HG02678 (cell line): ENCODE data around the gene M1AP.

ENCODE experiments used
- ATAC-seq: cut with Tn5 transposase; IDR thresholded peaks from one replicate; pipeline ENCODE4 v1.9.1; 2021; ENCODE audit warnings: mild to moderate bottlenecking, moderate library complexity; ENCODE audit not compliant: unreplicated experiment

Gene M1AP

DNA sequence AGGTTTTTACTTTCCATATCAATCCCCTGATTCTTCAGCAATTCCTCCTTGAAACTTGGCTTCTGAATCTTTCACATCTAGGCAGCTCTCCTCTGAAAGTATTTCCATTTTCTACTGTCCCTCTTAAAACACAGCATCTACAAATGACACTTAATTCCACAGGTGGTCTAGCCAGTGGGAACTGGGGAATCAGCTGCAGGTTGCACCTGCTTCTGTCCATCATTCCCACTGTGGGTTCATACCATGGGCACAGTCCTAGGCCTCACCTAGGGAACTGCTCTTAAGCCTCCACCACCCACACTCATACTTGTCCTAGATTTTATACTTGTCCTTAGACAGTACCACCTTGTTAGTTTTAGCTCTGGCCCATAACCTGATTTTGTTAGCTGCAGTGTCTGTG is 96.6 kb downstream of the M1AP start:
- ATAC-seq = no peak

DNA sequence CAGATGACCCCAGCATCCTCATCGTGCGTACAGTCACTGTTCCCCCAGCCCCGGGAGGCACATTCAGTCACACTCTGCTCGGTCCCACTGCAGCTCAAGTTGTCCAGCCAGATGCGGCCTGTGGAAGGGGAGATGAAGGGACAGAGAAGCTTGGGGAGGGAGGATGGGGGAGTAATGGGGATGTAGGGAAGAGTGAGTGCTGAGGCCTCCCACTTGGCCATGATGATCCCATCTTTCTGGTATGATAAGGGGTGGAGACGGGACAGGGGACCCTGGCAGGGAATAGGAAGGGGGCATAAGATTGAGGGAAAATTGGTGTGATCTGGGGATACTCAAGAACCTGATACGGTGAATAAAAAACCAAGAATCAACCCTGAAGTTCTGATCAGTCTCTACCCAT is 97.9 kb downstream of the M1AP start:
- ATAC-seq = no peak

DNA sequence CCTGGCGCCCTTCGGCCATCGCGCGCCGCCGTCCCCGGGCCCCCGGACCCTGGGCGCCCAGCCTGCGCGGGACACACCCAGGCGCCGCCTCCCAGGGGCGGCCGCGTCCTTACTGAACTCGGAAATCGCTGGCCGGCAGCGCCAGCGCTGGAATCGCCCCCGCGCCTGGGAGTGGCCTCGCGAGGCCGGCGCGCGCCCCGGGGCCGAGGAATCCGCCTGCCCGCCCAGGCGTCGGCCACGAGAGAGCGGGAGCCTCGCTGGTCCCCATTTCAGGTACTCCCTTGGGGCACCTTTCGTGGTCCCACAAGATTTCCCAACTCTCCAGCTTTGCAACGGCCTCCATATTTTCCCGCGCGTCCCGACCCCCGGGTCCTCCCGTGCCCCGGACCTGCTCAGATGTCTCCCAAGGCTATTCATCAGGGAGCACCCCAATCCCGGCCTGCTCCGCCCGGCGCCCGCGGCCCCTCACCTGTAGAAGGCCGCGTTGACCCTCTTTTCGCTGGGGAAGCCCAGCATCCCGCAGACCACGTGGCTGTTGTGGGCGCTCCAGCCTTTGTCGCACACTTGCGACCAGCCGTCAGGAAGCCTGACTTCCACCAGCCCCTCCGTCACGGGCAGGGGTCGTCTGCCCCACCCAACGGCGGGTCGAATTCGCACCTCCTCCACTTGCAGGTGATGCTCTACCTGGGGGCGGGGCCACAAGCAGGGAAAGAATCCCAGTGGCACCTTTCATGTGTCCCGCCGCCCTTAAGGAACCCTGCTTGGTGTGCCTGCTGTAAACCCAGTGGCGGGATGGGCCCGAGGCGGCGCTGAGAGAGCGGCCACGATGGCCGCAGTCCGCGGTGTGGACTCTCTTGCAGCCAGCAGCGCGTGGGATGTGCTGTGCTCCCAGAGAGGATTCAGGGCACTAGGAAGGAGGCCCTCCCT is 99.0 kb downstream of the M1AP start:
- no peak for ATAC-seq

DNA sequence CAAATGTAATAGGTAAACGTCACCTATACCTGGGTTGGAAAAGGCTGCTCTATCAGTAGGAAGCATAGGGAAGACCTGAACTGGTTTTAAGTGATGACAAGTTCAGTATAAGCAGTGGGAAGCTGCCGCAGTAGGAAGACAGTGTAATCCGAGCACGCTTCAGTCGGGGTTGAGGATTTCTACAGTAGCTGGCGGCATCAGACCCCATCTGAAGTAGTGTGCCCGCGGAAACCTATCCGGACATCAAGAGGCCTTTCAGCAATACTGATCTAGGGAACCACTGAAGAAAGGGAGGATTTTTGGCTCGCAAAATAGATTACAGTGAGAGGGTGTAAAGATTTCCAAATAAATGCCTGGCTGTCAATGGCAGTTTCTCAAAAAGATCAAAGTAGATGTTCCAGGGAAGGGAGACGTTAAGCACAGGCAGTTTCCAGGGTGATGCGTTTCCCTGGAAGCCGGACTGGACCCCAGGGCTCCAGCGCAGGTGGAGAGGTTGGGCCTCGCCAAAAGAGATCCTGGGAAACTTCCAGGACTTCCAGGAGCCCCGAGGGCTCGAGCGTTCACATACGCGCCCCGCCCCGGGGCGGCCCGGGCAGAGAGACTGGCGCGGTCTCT is 99.7 kb downstream of the M1AP start:
- no peak for ATAC-seq

DNA sequence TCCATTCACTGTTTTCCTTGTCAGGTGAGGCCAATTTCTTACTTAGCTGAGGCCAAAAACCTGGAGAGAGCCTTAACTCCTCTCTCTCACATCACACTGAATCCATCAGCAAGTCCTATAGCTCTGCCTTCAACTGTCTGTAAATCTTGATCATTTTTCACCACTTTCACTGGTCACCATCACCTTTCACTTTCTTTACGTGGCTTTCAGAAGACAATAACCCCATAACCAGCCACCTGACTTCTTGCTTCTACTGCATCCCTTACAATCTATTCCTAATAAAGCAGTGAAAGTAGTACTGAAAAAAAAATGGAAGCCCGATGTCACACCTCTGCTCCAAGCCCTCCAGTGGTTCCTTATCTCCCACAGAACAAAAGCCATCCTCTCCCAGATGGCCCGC is 102.1 kb downstream of the M1AP start:
- ATAC-seq = no peak

DNA sequence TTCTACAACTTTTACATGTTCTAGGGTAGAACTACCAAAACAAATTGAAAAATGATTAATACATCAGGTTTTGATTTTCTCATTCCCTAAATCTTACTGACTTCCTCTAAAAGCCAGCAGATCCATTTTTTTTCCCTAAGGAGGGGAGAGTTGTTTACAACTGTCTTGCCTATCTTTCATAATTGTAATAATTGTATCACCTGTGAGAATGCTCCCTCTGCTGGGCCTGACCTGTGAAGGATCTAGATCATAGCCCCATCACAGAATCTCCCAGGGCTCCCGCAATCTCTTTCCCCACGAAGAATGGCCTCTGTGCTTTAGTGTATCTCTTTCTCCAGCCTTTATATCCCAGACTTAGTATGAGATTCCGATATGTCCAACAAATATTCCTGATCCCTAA is 103.5 kb downstream of the M1AP start:
- ATAC-seq = no peak

DNA sequence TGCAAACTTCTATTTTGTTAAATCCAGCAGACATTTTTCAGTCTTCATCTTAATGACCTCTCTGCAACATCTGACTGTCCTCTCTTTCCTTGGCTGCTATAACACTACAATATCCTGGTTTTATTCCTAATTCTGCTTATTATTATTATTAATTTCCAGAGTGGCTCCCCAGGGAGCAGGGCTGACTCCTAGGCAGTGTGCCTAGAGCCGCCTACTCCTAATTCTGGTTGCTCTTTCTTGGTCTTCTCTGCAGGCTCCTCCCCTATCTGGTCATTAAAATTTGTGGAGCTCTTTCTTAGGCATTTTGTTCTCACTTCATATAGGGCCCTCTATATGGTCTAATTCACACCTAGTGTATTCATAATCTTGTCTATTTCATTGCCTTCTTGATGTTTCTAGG is 105.2 kb downstream of the M1AP start:
- no peak for ATAC-seq

DNA sequence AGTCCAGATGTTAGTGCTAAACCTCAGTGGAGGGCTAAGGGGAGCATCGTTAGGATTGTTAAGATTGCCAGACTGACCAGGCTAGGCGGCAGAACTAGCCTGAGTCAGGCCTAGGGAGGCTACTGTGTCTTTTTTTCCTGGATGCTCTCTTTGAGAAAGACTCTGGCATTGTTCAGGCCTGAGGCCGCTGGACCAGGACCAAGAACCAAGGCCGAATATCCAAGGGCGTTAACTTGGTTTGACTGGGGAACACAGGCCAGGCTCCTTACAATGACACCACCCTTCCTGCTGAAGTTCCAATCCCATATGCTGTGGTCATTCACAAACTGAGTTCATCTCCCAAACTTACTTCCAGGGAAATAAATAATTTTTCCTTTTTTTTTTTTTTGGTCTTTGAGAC is 107.8 kb downstream of the M1AP start:
- ATAC-seq = no peak

DNA sequence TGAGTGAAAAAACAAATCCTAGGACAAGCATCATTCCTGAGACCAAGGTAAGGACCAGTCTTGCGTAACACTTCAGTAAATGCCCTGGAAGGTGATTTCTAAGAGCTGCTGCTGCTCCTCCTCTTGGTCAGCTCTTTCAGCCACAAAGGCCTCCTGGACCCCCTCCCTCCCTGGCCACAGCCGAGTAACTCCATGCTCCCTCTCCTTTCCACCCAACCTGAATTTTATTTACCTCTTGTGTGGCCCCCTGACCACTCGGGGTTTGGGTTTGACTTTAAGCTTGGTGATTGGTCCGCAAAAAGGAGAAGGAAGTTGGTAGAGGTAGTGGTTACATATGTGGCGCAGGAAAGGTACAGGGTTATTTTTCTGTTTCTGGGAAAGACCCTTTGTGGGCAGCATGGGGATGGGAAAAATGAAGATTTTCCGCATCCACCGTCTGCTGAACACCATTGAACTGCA is 109.2 kb downstream of the M1AP start:
- ATAC-seq = no peak

DNA sequence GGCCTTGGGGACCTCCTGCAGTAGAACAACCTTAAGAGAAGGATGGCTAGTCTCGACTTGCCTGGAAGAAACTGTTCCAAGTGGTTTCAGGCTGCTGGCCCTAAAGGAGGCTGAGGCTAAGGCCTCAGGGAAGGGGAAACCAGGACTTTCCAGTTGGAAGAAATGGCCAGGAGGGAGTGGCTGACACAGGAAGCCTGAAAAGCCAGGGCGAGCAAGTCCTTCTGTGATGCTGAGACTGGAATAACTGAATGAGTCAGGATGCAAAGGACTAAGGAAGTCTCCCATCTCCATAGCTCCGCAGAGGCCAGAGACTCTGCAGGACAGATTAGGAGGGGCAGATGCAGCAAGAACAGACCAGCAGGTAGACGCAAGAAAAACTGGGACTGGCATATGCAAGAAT is 111.0 kb downstream of the M1AP start:
- ATAC-seq = no peak

DNA sequence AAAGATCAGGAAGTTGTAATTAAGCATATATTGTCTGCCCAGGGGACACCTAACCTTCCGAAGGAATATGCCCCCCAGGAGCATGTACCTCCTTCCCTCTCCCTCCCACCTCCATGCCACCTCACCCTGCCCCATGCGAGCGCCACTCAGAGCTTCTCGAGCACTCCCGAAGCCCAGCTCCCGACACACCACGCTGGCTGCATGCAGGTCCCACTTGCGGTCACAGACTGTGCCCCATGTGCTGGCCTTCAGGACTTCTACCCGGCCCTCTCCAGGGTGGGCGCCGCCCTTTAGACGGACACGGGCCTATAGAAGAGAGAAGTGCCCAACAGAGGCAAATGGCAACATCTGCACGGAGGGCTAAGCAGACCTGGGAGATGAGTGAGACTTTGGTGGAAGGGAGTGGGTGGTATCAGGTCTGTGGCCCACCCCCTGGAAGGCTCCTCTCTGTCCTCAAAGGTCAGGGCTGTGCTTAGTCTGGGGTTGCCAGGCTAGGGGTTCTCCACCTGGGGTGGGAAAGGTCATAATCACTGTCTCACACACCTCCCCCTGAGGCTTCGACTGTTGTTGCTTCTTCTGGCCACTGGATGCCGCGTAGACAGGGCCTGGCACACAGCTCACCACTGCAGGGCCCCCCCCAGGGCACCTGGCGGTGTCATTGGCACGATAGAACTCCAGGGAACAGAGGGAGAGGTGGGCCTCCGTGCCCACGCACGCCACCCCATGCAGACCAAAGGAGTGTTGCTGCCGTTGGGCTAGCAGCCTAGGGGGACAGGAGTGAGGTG is 111.8 kb downstream of the M1AP start:
- no peak for ATAC-seq

DNA sequence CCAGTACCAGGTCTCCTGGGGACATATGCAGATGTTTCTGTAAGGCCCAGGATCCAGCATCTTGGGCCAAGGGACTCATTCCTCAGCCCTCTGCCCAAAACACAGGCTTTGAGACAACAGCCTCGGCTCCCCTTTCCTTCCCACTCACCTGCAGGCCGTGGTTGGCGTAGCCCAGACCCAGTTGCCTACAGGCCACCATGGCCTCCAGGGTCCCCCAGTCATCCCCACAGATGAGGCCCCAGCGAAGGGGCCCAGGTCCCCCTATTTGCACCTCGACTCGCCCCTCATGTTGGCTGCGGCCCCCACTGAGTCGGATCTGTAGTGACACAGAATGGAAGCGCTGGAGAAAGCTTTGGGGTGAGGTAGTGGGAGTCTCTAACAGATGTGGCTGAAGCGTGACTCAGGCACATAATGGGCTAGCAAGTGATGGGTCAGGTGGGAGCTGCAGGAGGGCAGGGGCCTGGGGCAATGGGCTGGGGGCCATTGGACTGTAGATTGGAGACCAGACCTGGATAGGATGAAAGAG is 112.6 kb downstream of the M1AP start:
- no peak for ATAC-seq

DNA sequence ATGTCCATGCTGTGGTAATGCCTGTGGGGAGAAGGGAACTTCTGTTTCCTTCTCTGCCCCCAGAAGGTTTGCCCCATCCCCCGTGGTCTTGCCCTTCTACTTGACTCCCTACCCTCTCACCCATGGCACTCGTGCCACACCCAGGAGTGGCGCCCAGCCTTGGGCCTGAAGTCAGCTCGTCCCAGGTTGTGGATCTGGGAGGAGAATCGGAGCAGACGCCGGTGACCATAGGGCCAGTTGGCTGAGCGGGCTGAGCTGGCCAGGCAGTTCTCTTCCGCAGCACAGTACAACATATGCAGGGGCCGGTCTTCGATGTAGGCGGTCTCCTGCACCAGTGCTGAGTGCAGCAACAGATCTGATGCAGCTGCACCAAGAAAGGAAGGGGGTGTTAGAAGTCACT is 113.7 kb downstream of the M1AP start:
- ATAC-seq = no peak

DNA sequence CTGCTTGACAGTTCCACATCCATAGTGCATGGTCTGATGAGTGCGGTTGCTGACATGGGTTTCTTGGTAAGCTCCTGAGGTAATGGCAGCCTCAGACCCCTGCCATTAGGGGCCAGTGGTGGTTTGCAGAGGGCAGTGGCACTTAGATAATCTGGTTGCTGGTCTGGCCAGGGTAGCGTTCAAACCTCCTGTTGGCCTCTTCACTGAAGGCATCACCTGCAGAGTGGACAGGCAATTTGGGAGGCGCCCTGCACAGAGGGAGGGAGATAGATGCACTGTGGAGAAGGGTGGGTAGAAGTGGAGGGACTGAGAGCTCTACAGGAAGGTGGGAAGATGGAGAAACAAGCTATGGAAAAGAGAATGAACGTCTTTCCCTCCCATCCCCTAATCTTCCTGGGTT is 114.7 kb downstream of the M1AP start:
- ATAC-seq = no peak

DNA sequence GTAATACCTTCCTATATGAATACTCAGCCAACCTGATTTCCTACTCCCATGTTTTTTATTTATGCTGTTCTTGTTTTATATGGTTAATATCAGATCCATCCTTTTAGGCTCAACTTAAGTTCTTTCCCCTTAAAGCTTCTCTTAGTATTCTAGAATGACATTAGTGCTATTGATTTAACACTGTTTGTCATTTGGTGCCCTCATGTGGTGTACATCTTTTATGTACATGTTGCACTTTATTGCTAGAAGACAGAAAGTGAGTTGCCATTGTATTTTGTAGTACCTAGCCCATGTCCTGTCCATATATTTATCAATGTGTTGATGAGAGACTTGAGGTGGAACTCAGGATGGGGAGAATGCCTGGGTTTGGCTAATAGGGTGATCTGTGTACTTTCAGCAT is 115.9 kb downstream of the M1AP start:
- ATAC-seq = no peak

DNA sequence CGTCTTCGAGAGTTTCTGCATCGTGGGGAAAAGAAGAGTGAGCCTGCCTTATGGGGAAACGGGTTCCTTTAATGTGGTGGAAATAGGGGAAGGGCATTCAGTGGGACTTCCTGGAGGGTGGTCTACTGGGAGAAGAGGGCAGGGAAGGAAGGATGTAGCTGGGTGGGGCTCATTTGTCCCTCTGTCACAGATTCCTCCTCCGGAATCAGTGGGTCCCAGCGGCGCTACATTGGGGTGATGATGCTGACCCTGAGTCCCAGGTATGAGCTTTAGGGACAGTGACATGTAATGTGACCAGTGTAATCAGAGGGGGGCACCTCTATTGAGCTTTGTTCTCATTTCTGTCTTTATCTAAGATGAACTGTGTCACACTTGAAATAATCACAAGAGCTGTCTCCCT is 116.5 kb downstream of the M1AP start:
- ATAC-seq = no peak

DNA sequence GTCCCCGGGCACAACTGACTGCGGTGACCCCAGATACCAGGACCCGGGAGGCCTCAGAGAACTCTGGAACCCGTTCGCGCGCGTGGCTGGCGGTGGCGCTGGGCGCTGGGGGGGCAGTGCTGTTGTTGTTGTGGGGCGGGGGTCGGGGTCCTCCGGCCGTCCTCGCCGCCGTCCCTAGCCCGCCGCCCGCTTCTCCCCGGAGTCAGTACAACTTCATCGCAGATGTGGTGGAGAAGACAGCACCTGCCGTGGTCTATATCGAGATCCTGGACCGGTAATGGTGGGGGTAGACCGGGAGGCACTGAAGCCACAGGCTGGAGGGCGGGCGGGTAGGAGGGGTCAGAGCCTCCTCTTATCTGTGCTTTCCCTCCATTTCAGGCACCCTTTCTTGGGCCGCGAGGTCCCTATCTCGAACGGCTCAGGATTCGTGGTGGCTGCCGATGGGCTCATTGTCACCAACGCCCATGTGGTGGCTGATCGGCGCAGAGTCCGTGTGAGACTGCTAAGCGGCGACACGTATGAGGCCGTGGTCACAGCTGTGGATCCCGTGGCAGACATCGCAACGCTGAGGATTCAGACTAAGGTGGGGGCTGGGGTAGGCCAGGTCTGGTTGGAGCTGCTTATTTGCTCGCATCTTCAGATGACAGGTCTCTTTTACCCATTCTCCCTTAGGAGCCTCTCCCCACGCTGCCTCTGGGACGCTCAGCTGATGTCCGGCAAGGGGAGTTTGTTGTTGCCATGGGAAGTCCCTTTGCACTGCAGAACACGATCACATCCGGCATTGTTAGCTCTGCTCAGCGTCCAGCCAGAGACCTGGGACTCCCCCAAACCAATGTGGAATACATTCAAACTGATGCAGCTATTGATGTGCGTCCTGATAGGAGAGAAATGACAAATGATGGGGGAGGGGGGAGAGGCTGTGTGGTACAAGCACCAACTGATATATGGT is 117.6 kb downstream of the M1AP start:
- peak; percentile 30 for ATAC-seq

DNA sequence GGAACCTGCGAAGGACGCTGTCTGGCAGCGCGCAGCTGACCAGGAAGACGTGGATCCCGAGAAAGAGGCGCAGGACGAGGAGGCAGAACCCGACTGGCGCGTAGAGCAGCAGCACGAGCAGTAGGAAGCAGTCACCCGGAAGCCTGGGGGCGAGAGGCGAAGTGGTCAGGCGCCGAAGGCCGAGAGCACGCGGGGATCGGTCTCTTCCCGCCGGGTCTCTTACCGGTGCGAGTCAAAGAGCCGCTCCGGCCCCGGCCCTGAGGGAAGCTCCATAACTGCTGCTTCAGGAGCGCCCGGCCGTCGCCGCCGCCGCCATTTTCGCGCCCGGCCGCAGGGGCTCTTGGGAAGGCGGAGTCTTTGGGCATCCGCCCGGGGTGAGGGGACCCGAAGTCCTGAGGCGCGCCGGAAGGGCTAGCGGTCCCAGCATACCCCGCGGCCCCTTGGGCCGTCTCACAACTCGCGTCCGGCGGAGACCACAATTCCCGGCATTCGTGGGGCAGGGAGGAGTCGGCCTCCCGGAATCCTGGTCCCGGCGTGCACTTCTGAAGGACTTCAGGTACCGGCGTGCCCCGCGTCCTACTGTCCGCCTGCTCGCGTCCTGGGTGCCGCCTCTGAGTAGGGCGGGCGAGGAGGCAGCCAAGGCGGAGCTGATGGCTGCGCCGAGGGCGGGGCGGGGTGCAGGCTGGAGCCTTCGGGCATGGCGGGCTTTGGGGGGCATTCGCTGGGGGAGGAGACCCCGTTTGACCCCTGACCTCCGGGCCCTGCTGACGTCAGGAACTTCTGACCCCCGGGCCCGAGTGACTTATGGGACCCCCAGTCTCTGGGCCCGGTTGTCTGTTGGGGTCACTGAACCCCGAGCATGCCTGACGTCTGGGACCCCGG is 118.5 kb downstream of the M1AP start, which contains the start of the genes AUP1 and HTRA2:
Gene AUP1, minus strand, starts transcription at position 350 of the 882 bp plus-strand sequence. Its CDS starts 77 bp downstream, at position 273.
Gene HTRA2, plus strand, starts transcription at position 577 of the 882 bp plus-strand sequence. Its CDS starts 74 bp downstream, at position 651.
- peak; percentile 82 for ATAC-seq
